ENCODE results near the gene KCTD21. TPM values are rescaled to one million over a fixed set of nuclear protein-coding genes. Genes with fewer than 3 reads are reported as not detected.

The KCTD21 gene
- total RNA-seq, 1 donor from 2014 or later: 4.5 TPM

DNA sequence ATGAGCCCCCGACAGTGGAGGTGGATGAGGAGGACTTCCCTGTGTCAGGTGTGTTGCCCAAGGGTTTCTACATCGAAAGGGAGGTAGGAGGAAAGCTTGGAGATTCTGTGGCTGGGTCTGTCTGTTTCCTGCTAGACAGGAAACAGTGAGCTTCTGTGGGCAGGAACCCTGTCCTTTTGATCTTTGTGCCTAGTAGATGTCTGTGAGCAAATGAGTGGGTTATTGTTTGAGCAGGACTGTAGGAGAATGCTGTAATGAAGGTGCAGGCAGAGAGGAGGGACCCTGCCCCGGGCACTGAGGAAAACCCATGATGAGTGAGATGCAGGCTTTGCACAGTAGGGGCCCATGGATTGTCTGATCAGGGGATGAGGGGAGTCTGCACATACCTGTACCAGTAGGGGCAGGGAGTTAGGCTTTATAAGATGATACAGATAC is 14.3 kb upstream of the KCTD21 start:
- no peak for DNase-seq (ENCODE audit: low spot score in 2 of 2)
- no peak for FAIRE-seq

DNA sequence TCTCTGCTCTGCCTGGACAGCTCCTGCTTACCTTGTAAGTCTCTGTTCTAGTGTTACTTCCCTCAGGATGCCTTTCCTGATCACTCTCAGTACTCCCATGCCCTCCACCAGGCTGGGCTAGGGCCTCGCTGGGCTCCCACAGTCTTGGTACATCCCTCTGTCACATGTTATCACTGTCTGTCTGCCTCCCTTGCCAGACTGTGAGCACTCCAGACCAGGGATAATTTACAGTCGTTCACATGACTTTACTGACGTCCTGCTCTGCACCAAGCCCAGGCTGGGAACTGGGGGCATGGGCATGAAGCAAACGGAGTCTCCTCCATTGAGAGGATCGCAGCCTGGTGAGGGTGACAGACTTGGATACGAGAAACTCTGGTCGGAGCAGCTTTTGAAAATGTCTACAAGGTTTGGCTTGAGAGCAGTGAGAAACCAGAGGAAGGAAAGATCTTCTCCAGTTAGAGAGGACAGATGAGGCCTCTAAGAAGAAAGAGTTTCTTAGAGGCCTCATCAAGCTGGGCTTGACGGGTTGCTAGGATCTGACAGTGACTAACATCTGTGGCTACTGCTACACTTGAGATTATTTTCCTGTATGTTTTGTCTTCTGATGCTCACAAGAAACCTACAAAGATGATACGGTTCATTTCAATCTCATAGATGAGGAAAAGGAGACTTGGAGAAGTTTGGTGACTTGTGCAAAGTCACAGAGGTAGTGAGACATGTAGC is 12.8 kb upstream of the KCTD21 start:
- FAIRE-seq: no peak
- no peak for DNase-seq (ENCODE audit: low spot score in 2 of 2)

DNA sequence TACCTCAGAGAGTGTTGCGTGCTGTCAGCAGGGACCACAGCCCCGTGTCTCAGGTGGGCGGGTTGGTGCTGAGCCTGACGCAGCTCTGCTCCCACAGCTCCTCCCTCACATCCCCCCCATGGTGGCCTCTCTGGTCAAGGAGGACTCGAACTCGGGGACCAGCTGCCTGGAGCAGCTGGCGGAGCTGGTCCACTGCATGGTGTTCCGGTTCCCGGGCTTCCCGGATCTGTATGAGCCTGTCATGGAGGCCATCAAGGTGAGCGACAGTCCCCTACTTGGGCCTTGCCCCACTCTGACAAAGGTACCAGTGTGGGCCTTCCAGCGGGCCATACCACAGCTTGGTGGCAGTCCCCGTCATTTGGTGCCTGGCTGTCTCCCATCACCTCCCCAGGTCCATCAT is 12.1 kb upstream of the KCTD21 start:
- DNase-seq (ENCODE audit: low spot score in 2 of 2): no peak

DNA sequence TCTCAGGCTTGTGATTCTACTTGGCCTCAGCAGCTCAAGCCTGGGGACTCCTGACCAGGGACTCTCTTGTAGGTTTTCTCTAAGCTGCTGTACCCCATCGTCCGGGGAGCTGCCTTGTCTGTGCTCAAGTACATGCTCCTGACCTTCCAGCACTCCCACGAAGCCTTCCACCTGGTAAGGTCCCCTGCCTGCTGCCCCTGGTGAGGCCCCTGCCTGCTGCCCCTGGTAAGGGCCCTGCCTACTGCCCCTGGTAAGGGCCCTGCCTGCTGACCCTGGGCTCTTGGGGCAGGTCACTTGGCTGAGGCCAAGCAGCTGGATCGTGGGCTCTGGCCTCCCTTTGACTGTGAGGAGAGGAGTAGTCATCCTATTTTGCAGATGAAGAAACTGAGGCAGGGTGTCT is 11.6 kb upstream of the KCTD21 start:
- FAIRE-seq (no peak), DNase-seq (ENCODE audit: low spot score in 2 of 2) (no peak)

More for the DNA sequence above, 12.1 kb upstream of the KCTD21 start:
- FAIRE-seq: no peak

DNA sequence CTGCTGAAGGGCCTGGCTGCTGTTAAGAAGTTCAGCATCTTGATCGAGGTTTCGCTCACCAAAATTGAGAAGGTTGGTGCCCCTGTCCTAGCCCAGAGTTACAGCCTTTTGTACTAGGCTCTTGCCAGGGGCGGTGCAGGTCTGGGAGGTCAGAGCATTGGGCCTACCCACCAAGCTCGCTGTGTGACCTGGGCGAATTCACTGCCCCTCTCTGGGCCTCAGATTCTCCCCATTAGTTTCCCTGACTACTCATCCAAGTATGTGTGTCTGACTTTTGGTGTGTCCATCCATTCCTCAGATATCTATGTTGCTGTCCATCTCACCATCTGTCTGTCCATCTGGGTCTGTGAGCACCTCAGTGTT is 11.2 kb upstream of the KCTD21 start:
- FAIRE-seq (no peak), DNase-seq (ENCODE audit: low spot score in 2 of 2) (no peak)

DNA sequence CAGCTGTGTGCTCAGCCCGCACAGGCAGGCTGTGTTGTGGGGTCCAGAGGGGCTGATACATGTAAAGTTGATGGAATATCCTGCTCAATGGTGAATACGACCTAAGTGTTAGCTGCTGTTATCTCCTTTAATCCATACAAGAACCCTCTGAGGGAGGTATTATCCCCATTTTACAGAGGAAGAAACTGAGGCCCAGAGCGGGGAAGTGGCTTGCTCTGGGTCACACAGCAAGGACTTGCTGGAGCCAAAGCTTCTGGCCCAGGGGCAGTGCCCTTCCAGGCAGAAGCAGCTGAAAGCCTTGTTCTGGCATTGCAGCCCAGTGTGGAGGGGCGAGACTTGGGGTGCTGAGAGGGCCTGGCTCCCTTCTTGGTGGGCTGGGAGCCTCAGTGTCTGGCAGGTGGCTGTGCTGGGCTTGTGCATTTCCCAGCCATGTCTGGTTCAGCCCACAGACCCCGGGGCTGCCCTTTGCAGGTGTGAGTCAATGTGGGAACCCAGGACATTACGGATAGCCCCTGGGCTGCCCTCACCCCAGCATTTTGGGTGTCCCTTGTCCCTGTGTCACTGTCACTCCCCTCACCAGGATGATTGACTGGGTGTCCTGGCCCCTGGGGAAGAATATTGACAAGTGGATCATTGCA is 10.7 kb upstream of the KCTD21 start:
- DNase-seq (ENCODE audit: low spot score in 2 of 2) (no peak), FAIRE-seq (no peak)

DNA sequence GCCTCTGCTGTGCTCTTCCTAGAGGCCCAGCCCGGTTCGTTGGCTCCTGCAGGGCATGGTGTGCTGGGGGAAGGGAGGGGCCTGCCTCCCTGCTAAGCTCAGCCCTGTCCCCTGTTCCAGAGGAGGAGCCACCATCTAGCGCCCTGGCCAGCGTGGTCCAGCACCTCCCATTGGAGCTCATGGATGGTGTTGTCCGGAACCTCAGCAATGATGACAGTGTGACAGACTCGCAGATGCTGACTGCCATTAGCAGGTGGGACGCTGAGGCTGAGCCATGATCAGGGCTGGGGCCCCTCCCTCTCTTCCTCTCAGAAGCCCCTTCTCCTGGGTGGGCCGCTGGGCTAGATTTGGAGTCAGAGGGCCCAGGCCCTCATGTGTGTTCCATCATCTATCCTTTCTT is 9.4 kb upstream of the KCTD21 start:
- FAIRE-seq (no peak), DNase-seq (ENCODE audit: low spot score in 2 of 2) (no peak)

DNA sequence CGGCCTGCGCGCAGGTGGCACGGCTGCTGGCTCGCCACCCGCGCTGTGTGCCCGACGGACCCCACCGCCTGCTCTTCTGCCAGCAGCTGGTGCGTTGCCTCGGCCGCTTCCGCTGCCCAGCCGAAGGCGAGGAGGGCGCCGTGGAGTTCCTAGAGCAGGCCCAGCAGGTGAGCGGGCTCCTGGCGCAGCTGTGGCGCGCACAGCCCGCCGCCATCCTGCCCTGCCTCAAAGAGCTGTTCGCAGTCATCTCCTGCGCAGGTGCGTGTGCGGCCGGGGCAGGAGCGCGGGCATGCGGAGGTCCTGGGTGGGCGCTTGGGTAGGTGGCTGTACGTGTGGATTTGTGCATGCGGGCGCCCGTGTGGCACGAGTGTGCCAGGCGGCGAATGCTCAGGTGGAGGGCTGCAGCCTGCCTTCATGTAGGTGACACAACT is 8.2 kb upstream of the KCTD21 start:
- FAIRE-seq: no peak
- DNase-seq (ENCODE audit: low spot score in 2 of 2): no peak

DNA sequence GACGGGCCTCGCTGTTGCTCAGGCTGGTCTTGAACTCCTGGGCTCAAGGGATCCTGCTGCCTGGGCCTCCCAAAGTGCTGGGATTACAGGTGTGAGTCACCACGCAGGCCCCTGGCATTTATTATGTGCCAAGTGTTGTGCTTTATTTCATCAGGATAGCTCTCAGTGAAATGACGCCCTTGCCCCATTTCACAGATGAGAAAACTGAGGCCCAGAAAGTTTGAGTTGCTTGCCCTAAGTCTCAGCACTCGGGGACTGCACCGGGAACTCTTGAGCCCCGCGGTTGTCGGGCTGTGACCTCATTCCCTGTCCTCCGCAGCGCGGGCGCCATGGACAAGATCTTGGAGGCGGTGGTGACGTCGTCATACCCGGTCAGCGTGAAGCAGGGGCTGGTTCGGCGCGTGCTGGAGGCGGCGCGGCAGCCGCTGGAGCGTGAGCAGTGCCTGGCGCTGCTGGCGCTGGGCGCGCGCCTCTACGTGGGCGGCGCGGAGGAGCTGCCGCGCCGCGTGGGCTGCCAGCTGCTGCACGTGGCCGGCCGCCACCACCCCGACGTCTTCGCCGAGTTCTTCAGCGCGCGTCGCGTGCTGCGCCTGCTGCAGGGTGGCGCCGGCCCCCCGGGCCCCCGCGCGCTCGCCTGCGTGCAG is 7.6 kb upstream of the KCTD21 start:
- peak in 1 of 2 donors; percentile 56 for DNase-seq (ENCODE audit: low spot score in 2 of 2)

DNA sequence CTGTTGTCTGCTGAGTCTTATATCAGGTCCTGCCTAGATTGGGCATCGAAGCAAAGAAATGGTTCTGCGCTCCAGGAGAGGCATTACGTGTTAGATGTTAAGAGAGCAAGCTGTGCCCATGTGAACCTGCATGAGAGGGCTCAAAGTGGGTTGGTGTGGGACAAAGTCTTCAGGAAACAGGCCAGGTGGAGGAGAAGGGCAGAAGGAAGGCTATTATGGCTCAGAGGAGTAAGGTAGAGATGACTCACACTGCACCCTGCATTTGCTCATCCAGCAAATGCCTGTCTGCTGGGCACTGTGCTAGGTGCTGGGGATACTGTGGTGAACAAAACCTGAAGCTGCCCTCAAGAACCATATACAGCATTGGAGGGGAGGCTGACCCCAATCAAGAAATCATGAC is 6.1 kb upstream of the KCTD21 start:
- DNase-seq (ENCODE audit: low spot score in 2 of 2): no peak
- FAIRE-seq: no peak

More for the DNA sequence above, 7.6 kb upstream of the KCTD21 start:
- FAIRE-seq: no peak

DNA sequence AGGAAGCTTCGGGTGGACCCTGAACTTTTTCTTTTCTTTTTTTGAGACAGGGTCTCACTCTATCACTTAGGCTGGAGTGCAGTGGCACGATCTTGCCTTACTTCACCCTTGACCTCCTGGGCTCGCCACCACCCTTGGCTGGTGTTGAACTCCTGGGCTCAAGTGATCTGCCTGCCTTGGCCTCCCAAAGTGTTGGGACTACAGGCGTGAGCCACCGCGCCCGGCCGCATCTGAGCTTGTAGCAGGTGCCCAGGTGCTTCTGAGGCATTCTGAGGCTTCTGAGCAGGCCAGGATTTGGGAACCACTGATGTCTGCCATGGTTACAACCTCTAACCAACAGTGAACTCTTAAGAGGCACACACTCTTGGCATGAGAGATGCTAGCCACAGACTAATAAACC is 5.4 kb upstream of the KCTD21 start:
- FAIRE-seq: no peak
- DNase-seq (ENCODE audit: low spot score in 2 of 2): no peak

DNA sequence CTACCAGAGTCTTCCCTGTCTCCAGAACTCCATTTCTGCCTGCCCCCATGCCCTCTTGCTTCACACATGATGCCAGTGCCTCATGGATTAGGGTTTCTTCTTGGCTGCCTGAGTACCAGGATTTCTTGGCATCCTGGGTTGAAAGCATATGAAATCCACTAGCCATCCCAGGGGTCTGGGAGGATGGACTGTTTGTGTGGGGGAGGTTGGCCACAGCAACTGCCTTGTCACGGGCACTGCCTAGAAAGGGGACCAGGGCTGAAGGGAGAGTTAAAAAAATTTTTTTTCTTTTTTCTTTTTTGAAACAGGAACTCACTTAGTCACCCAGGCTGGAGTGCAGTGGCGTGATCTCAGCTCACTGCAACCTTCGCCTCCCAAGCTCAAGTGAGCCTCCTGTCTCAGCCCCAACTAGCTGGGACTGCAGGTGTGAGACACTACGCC is 4.5 kb upstream of the KCTD21 start:
- DNase-seq (ENCODE audit: low spot score in 2 of 2) (no peak), FAIRE-seq (no peak)

DNA sequence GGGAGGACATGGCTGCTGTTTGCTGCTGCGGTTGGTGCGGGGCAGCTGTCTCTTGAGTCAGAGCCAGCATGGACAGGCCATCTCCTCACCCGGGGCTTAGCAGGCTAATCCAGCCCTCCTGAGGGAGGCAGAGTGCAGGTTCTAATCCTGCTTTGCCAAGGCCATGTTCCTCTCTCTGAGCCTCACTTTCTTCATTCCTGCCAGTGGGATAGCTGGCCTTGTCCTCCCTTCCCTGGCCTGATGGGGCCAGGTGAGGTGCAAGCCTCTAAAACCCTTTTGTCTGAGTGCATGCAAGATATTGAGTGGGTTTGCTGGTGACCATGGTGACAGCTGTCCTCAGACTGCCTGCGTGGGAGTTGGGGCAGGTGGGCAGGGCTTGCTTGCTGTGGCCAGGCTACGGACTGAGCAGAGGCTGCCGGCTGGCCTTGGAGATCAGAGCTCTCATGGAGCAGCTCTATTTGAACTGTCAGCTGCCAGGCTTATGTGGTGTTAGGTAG is 3.8 kb upstream of the KCTD21 start:
- DNase-seq (ENCODE audit: low spot score in 2 of 2) (no peak), FAIRE-seq (no peak)

DNA sequence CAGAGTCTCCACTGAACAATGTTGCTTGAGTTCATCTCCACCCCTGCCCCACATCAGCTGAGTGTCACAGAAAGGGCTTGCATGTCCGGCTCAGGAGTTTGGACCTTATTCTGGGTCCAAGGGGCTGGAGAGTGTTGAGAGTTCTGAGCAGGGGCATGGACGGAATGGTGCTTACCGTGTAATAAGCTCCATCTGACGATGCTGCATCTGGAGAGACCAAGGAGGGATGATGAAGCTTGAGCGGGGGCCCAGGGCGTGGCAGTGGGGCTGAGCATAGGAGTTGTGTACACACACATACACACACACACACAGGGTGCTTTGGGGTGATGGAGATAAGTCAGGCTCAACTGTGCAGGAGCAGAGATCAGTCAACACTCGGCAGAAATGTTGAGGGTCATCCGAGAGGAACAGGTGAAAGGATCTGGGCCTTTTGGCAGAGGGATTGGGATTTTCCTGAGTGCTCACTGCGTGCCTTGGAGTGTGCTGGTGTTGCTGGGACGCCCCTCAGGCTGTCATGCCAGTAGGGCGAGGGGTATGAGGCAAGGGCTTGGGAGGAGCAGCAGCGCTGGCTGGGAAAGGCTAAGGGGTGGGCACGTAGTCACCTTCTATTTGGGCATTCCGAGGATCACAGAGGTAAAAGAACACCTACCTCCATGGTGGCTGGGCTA is 2.6 kb upstream of the KCTD21 start:
- FAIRE-seq (no peak), DNase-seq (ENCODE audit: low spot score in 2 of 2) (no peak)

DNA sequence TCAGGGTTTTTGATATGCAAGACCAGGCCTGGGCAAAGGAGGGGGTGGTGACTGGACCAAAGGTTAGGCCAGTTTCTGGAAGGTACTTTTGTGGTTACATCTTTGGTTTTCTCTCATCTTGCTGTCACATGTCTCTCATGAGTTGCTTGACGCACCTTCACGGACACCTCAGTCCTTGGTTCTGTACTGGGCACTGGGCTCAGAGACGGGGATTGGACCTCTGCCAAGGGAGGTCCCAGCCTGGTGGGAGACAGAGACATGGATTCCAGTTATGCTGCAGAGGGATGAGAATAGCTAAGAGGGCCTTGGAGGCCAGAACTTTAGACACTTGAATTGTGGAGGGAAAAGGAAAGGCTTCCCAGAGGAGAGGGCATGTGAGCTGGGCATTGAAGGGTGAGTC is 1.9 kb upstream of the KCTD21 start:
- DNase-seq (ENCODE audit: low spot score in 2 of 2) (no peak), FAIRE-seq (no peak)

DNA sequence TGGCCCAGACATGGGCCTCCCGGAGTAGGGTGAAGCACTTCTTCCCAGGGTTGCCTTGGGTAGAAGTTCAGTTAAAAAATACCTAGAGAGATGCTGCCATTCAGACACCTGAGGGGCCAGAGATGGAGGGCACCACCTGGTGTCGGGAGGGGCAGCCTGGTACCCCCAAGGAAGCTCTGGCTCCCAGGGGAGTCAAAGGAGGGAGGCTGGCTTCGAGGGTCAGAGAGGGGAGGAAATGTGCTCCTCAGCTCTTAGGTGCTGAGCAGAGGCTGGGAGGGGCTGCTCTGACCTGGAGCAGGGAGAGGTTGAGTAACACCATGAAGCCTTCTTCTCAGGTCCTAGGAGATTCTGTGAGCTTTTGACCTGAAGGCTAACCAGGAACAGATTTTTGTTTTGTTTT is 1.4 kb upstream of the KCTD21 start:
- no peak for DNase-seq (ENCODE audit: low spot score in 2 of 2)
- FAIRE-seq: no peak

DNA sequence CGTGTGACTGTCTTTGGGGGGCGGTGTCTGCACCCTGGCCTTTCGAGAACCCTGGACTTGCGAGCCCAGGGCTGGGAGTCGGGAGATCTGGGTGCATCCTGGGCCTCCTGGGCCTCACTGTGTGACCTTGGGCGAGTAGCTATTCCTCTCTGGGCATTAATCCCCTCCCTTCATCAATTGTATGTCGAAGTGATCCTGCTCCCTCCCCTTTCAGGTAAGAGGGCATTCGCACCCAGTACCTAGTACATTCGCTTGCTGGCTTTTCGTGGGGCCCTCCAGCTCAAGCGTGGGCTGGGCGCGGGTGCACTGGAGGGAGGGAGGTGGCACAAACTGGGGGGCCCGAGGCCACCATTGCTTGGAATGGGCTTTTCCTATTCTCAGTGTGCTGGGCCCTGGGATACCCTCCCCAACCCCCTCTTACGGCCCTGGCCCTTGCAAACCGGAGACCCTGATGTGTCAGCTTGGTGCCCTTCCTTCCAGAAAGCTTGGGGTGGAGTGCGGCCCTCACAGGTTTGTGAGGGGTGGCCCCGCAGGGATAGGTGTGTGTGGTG is 823 bp upstream of the KCTD21 start:
- FAIRE-seq (no peak), DNase-seq (ENCODE audit: low spot score in 2 of 2) (no peak)

DNA sequence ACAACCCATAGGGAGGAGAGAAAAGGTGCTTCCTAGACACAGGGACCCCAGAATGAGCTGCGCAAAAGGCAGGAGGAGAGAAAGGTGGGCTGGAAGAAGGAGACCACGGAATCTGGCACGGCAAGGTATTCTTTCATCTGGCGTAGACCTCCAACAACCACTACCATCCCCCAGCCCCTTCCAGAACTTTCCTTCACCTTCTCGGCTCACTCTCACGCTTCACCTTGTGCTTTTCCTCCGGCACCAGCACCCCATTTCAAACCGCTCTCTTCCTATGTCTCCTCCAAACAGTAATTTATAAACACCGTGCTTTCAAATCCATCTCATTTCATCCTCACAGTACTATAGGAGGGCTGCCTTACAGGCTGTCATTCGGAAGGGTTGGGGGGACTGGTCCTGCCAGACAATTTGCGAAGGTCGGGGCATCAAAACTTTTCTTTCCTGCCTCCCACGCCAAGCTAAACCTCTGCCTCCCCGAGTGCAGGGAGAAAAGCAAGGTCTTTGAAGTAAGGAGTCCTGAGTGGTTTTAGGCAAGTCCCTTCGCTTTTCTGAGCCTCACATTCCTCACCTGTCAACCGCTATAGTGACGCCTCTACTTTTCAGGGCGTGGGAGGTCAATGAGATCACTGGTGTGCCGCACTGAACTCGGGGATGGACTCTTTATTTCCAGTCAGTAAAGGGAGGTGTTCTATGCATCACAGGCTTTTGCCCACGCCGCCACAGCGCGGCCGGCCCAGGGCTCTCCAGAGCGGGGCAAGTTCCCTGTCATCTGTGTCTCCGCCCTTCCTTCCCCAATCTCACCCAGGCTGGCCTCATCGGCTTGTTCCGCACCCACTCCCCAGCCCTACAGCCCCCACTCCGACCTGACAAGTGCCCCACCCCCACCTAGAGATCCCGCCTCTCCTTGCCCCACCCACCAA is 800 bp downstream of the KCTD21 start:
- DNase-seq (ENCODE audit: low spot score in 2 of 2) (peak in 1 of 2 donors; percentile 47), FAIRE-seq (no peak)

DNA sequence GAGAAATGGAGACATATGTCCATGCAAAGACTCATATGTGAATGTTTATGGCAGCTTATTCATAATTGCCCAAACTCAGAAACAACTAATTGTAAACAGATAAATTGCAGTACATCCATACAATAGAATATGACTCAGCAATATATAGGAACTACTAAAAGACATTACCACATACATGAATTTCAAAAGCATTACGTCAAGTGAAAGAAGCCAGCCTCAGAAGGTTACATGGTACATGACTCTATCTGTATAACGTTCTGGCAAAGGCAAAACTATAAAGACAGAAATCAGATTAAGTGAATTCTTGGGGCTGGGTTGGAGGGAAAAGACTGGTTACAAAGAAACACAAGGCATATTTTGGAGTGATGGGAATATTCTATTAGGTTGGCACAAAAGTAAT is 7.2 kb downstream of the KCTD21 start:
- no peak for FAIRE-seq
- no peak for DNase-seq (ENCODE audit: low spot score in 2 of 2)

DNA sequence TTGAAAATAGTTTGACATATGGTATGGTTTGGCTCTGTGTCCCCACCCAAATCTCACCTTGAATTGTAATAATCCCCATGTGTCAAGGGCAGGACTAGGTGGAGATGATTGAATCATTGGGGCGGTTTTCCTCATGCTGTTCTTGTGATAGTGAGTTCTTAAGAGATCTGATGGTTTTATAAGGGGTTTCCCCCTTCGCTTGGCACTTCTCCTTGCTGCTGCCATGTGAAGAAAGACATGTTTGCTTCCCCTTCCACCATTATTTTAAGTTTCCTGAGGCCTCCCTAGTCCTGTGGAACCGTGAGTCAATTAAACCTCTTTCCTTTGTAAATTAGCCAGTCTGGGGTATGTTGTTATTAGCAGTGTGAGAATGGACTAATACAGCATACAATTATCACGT is 7.7 kb downstream of the KCTD21 start:
- no peak for FAIRE-seq
- no peak for DNase-seq (ENCODE audit: low spot score in 2 of 2)

Measured in frontal cortex (tissue), 4 donors.